Measurements from ENCODE around the gene ZMPSTE24. TPM values are rescaled to one million over a fixed set of nuclear protein-coding genes. Genes with fewer than 3 reads are reported as not detected.
"Not testable (repeated sequence)": the region's sequence is repeated elsewhere in the genome, so short reads cannot be mapped to it uniquely, and the experiment has no call there.

ZMPSTE24 gene
- total RNA-seq, result 40.5 and 64.1 TPM in 2 replicates

GRCh38 chr1:40257688-40258444 lies at the start of gene ZMPSTE24:
Gene ZMPSTE24 (plus strand): TSS chr1:40258236. CDS start chr1:40258272, 36 bp downstream.
- DNase-seq (ENCODE audit: low read depth in 2 of 2), result peak; percentile 99

GRCh38 chr1:40210511-40211204 lies 47.4 kb upstream of the ZMPSTE24 start:
- DNase-seq (ENCODE audit: low read depth in 2 of 2), result peak in 1 of 2 donors; percentile 57

GRCh38 chr1:40218333-40218732 lies 39.7 kb upstream of the ZMPSTE24 start:
- DNase-seq (ENCODE audit: low read depth in 2 of 2), result no peak

- DNase-seq (ENCODE audit: low read depth in 2 of 2), result not testable (repeated sequence)
Observed at GRCh38 chr1:40221471-40221905, 36.5 kb upstream of the ZMPSTE24 start.

- no peak for DNase-seq (ENCODE audit: low read depth in 2 of 2)
Observed at GRCh38 chr1:40221977-40222772, 35.9 kb upstream of the ZMPSTE24 start.

- DNase-seq (ENCODE audit: low read depth in 2 of 2), result no peak
Observed at GRCh38 chr1:40224040-40224439, 34.0 kb upstream of the ZMPSTE24 start.

GRCh38 chr1:40226192-40226591 lies 31.8 kb upstream of the ZMPSTE24 start:
- DNase-seq (ENCODE audit: low read depth in 2 of 2), result no peak

GRCh38 chr1:40232444-40232843 lies 25.6 kb upstream of the ZMPSTE24 start:
- DNase-seq (ENCODE audit: low read depth in 2 of 2), result no peak

GRCh38 chr1:40239626-40240025 lies 18.4 kb upstream of the ZMPSTE24 start:
- no peak for DNase-seq (ENCODE audit: low read depth in 2 of 2)

- no peak for DNase-seq (ENCODE audit: low read depth in 2 of 2)
Observed at GRCh38 chr1:40240390-40240789, 17.6 kb upstream of the ZMPSTE24 start.

- peak in 1 of 2 donors; percentile 1 for DNase-seq (ENCODE audit: low read depth in 2 of 2)
Observed at GRCh38 chr1:40241362-40241761, 16.7 kb upstream of the ZMPSTE24 start.

GRCh38 chr1:40243351-40243750 lies 14.7 kb upstream of the ZMPSTE24 start:
- DNase-seq (ENCODE audit: low read depth in 2 of 2), result peak in 1 of 2 donors; percentile 80

- no peak for DNase-seq (ENCODE audit: low read depth in 2 of 2)
Observed at GRCh38 chr1:40244138-40244744, 13.8 kb upstream of the ZMPSTE24 start.

- DNase-seq (ENCODE audit: low read depth in 2 of 2), result no peak
Observed at GRCh38 chr1:40245686-40246085, 12.3 kb upstream of the ZMPSTE24 start.

GRCh38 chr1:40247655-40248054 lies 10.4 kb upstream of the ZMPSTE24 start, which contains the start of gene TMCO2:
Gene TMCO2 (plus strand): TSS chr1:40247937. CDS start chr1:40247994, 57 bp downstream.
- DNase-seq (ENCODE audit: low read depth in 2 of 2), result no peak

GRCh38 chr1:40248412-40248811 lies 9.6 kb upstream of the ZMPSTE24 start:
- no peak for DNase-seq (ENCODE audit: low read depth in 2 of 2)

GRCh38 chr1:40251456-40251855 lies 6.6 kb upstream of the ZMPSTE24 start:
- no peak for DNase-seq (ENCODE audit: low read depth in 2 of 2)

GRCh38 chr1:40252601-40253000 lies 5.4 kb upstream of the ZMPSTE24 start:
- DNase-seq (ENCODE audit: low read depth in 2 of 2), result no peak

- DNase-seq (ENCODE audit: low read depth in 2 of 2), result no peak
Observed at GRCh38 chr1:40255231-40255630, 2.8 kb upstream of the ZMPSTE24 start.

GRCh38 chr1:40256401-40257084 lies 1.5 kb upstream of the ZMPSTE24 start:
- peak; percentile 3 to 32 for DNase-seq (ENCODE audit: low read depth in 2 of 2)

GRCh38 chr1:40257313-40257687 lies 736 bp upstream of the ZMPSTE24 start:
- no peak for DNase-seq (ENCODE audit: low read depth in 2 of 2)

Measured in lung microvascular endothelial cell (primary cell).